OCI-LY7 (cell line): ENCODE measurements around the gene PHACTR1.

ENCODE experiments used
- EZH2phosphoT487 ChIP-seq: fragments of 200-600 bp; sonication (generic); IDR thresholded peaks from 2 replicates; pipeline ENCODE4 v1.6.1; 2018; ENCODE audit warnings: low read depth, borderline replicate concordance, mild to moderate bottlenecking, mixed run types, antibody characterized with exemption, low read length, moderate library complexity, mixed read lengths
- TF ChIP-seq, protein P1 (sequence below): fragments of 200-600 bp; sonication (generic); conservative IDR thresholded peaks from 2 replicates; pipeline ENCODE4 v1.5.1; 2014; ENCODE audit warnings: mild to moderate bottlenecking, antibody characterized with exemption, low read length, moderate library complexity, mixed read lengths

DNA sequence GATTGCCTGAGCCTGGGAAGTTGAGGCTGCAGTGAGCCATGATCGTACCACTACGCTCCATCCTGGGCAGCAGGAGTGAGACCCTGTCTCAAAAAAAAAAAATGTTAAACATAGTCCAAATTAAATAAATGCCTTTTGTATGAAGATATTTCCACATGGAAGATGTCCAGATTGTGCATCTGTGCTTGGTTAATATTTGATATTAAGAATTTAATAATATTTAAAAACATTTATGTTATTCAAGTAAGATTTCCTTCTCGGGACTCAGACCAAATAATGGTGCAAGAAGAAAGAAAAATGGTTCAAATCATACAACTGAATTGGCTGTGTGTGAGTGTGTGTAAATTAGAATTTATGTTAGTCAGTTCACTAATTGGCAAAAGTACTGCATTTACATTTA lies 409.3 kb downstream of the PHACTR1 start:
- TF ChIP-seq, protein P1, sequence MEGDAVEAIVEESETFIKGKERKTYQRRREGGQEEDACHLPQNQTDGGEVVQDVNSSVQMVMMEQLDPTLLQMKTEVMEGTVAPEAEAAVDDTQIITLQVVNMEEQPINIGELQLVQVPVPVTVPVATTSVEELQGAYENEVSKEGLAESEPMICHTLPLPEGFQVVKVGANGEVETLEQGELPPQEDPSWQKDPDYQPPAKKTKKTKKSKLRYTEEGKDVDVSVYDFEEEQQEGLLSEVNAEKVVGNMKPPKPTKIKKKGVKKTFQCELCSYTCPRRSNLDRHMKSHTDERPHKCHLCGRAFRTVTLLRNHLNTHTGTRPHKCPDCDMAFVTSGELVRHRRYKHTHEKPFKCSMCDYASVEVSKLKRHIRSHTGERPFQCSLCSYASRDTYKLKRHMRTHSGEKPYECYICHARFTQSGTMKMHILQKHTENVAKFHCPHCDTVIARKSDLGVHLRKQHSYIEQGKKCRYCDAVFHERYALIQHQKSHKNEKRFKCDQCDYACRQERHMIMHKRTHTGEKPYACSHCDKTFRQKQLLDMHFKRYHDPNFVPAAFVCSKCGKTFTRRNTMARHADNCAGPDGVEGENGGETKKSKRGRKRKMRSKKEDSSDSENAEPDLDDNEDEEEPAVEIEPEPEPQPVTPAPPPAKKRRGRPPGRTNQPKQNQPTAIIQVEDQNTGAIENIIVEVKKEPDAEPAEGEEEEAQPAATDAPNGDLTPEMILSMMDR = no peak
- no peak for TF ChIP-seq EZH2phosphoT487
